HL-60 (cell line): ENCODE data around the gene MAD1L1.

Experiments
- GABPA ChIP-seq: IDR thresholded peaks from 2 replicates; pipeline ENCODE4 v1.6.1; 2012; ENCODE audit warnings: low read depth
- POLR2AphosphoS5 ChIP-seq: IDR thresholded peaks from 2 replicates; pipeline ENCODE4 v1.6.1; 2012; ENCODE audit warnings: low read depth
- TF ChIP-seq, protein P1 (sequence below): IDR thresholded peaks from one replicate; pipeline ENCODE4 v1.5.1; 2011; ENCODE audit warnings: low read length, control low read depth, inconsistent platforms; ENCODE audit not compliant: insufficient read depth

DNA sequence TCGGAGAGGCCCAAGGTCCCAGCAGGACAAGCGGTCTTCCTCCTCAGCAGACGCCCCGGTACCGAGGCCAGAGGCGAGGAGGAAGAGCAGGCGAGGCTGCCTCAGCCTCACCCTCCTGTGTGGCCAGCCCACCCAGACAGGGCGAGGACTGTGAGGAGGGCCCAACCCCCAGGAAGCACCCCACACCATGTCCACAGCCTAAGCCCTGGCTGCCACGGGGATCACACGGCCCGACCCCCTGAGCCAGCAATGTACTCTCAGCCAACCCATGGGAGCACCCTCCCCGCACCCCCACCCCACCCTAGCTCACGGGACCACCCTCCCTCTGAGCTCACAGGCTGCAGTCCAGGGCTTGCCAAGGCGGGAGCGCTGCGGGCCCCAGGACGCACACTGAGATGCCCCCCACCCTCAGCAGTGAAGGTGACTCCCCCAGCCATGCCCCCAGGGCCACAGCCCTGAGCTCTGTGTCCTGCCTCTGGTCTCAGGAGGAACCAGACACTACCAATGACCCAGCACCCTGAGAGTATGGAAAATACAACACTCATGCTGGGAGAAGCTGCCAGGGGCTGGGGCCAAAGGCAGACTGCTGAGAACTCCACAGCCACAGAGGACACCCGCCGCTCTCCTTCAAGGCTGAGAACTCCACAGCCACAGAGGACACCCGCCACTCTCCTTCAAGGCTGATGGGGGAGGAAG lies 93.6 kb downstream of the MAD1L1 start:
- TF ChIP-seq, protein P1, sequence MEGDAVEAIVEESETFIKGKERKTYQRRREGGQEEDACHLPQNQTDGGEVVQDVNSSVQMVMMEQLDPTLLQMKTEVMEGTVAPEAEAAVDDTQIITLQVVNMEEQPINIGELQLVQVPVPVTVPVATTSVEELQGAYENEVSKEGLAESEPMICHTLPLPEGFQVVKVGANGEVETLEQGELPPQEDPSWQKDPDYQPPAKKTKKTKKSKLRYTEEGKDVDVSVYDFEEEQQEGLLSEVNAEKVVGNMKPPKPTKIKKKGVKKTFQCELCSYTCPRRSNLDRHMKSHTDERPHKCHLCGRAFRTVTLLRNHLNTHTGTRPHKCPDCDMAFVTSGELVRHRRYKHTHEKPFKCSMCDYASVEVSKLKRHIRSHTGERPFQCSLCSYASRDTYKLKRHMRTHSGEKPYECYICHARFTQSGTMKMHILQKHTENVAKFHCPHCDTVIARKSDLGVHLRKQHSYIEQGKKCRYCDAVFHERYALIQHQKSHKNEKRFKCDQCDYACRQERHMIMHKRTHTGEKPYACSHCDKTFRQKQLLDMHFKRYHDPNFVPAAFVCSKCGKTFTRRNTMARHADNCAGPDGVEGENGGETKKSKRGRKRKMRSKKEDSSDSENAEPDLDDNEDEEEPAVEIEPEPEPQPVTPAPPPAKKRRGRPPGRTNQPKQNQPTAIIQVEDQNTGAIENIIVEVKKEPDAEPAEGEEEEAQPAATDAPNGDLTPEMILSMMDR, result no peak
- TF ChIP-seq POLR2AphosphoS5 (no peak), GABPA (no peak)
